Measurements from ENCODE around the gene IL1RAPL1. TPM values are rescaled to one million over a fixed set of nuclear protein-coding genes. Genes with fewer than 3 reads are reported as not detected.

The IL1RAPL1 gene
- total RNA-seq, 1 donor from 2014 or later = 0.66 TPM

- Mint-ChIP-seq H3K4me1 (ENCODE audit: low read depth, unreplicated experiment) (no peaks in the 10 kb centered on the region), H3K36me3 (ENCODE audit: unreplicated experiment) (no peaks in the 10 kb centered on the region), H3K27me3 (ENCODE audit: unreplicated experiment) (no peaks in the 10 kb centered on the region), H3K4me3 (ENCODE audit: unreplicated experiment) (no peak overlapping the region), H3K27ac (ENCODE audit: unreplicated experiment) (no peak overlapping the region), H3K9me3 (ENCODE audit: unreplicated experiment) (peaks cover 1% of the 10 kb centered on the region)
- no peak for TF ChIP-seq CTCF (IDR thresholded peaks at IDR 0.05; ENCODE audit: partially characterized antibody, unreplicated experiment)
- DNase-seq = no peak
Observed at GRCh38 chrX:29376584-29376983, 789.3 kb downstream of the IL1RAPL1 start.

- Mint-ChIP-seq H3K36me3 (ENCODE audit: unreplicated experiment) (no peaks in the 10 kb centered on the region), H3K9me3 (ENCODE audit: unreplicated experiment) (no peaks in the 10 kb centered on the region), H3K4me3 (ENCODE audit: unreplicated experiment) (no peak overlapping the region), H3K4me1 (ENCODE audit: low read depth, unreplicated experiment) (no peaks in the 10 kb centered on the region), H3K27ac (ENCODE audit: unreplicated experiment) (no peak overlapping the region), H3K27me3 (ENCODE audit: unreplicated experiment) (no peaks in the 10 kb centered on the region)
- no peak for TF ChIP-seq CTCF (IDR thresholded peaks at IDR 0.05; ENCODE audit: partially characterized antibody, unreplicated experiment)
- DNase-seq = no peak
Observed at GRCh38 chrX:29382811-29383210, 795.6 kb downstream of the IL1RAPL1 start.

- H3K36me3 Mint-ChIP-seq (ENCODE audit: unreplicated experiment) = no peaks in the 10 kb centered on the region
- H3K27me3 Mint-ChIP-seq (ENCODE audit: unreplicated experiment) = no peaks in the 10 kb centered on the region
- DNase-seq = no peak
- TF ChIP-seq CTCF (IDR thresholded peaks at IDR 0.05; ENCODE audit: partially characterized antibody, unreplicated experiment) = no peak
- H3K9me3 Mint-ChIP-seq (ENCODE audit: unreplicated experiment) = no peaks in the 10 kb centered on the region
- no peak overlapping the region for H3K4me3 Mint-ChIP-seq (ENCODE audit: unreplicated experiment)
- no peaks in the 10 kb centered on the region for H3K4me1 Mint-ChIP-seq (ENCODE audit: low read depth, unreplicated experiment)
- no peak overlapping the region for H3K27ac Mint-ChIP-seq (ENCODE audit: unreplicated experiment)
Observed at GRCh38 chrX:29388509-29388908, 801.3 kb downstream of the IL1RAPL1 start.

GRCh38 chrX:29397506-29397905, 810.3 kb downstream of the IL1RAPL1 start:
- H3K9me3 Mint-ChIP-seq (ENCODE audit: unreplicated experiment) = peaks cover 2% of the 10 kb centered on the region
- no peak overlapping the region for H3K4me3 Mint-ChIP-seq (ENCODE audit: unreplicated experiment)
- no peaks in the 10 kb centered on the region for H3K4me1 Mint-ChIP-seq (ENCODE audit: low read depth, unreplicated experiment)
- no peak for TF ChIP-seq CTCF (IDR thresholded peaks at IDR 0.05; ENCODE audit: partially characterized antibody, unreplicated experiment)
- no peaks in the 10 kb centered on the region for H3K36me3 Mint-ChIP-seq (ENCODE audit: unreplicated experiment)
- H3K27me3 Mint-ChIP-seq (ENCODE audit: unreplicated experiment) = no peaks in the 10 kb centered on the region
- DNase-seq = no peak
- no peak overlapping the region for H3K27ac Mint-ChIP-seq (ENCODE audit: unreplicated experiment)

GRCh38 chrX:29407357-29407756, 820.1 kb downstream of the IL1RAPL1 start:
- H3K4me1 Mint-ChIP-seq (ENCODE audit: low read depth, unreplicated experiment) = no peaks in the 10 kb centered on the region
- H3K36me3 Mint-ChIP-seq (ENCODE audit: unreplicated experiment) = no peaks in the 10 kb centered on the region
- TF ChIP-seq CTCF (IDR thresholded peaks at IDR 0.05; ENCODE audit: partially characterized antibody, unreplicated experiment) = no peak
- no peak overlapping the region for H3K4me3 Mint-ChIP-seq (ENCODE audit: unreplicated experiment)
- no peak overlapping the region for H3K27ac Mint-ChIP-seq (ENCODE audit: unreplicated experiment)
- no peaks in the 10 kb centered on the region for H3K27me3 Mint-ChIP-seq (ENCODE audit: unreplicated experiment)
- H3K9me3 Mint-ChIP-seq (ENCODE audit: unreplicated experiment) = no peaks in the 10 kb centered on the region
- no peak for DNase-seq

All from glutamatergic neuron (in vitro differentiated cells).